HEK293T (cell line): ENCODE results near the gene CREB5.
"Not testable (repeated sequence)": the region's sequence is repeated elsewhere in the genome, so short reads cannot be mapped to it uniquely, and the experiment has no call there.

ENCODE experiments used
- CTCF ChIA-PET: fragments of 350-600 bp; formaldehyde crosslinking; extraction: SDS; loops from one replicate; lab custom pipeline; 2021; ENCODE audit warnings: antibody characterized with exemption, inconsistent platforms; lab: Yijun Ruan, JAX
- POLR2A ChIA-PET: fragments of 350-600 bp; formaldehyde crosslinking; extraction: SDS; loops from one replicate; lab custom pipeline; 2020; ENCODE audit warnings: antibody characterized with exemption, inconsistent platforms; lab: Yijun Ruan, JAX
- DNase-seq: peaks from one replicate; pipeline ENCODE4 v3.0.0; 2012; ENCODE audit warnings: mixed read lengths; ENCODE audit errors: extremely low spot score
- ARNT ChIP-seq: fragments of 450-650 bp; IDR thresholded peaks from 2 replicates; pipeline ENCODE4 v1.6.1; 2017; ENCODE audit warnings: mild to moderate bottlenecking
- BHLHE40 ChIP-seq: fragments of 450-650 bp; IDR thresholded peaks from 2 replicates; pipeline ENCODE4 v1.6.1; 2016; ENCODE audit warnings: mild to moderate bottlenecking, moderate library complexity, borderline replicate concordance
- CTBP1 ChIP-seq: fragments of 450-650 bp; IDR thresholded peaks from 2 replicates; pipeline ENCODE4 v1.6.1; 2016; ENCODE audit warnings: borderline replicate concordance
- ELF4 ChIP-seq: fragments of 450-650 bp; IDR thresholded peaks from 2 replicates; pipeline ENCODE4 v1.6.1; 2017; ENCODE audit warnings: antibody characterized with exemption
- FOXA1 ChIP-seq: fragments of 450-650 bp; IDR thresholded peaks from 2 replicates; pipeline ENCODE4 v1.6.1; 2016; ENCODE audit warnings: mild to moderate bottlenecking
- FOXK2 ChIP-seq: fragments of 450-650 bp; IDR thresholded peaks from 2 replicates; pipeline ENCODE4 v1.6.1; 2016; ENCODE audit warnings: mild to moderate bottlenecking
- FOXM1 ChIP-seq: fragments of 450-650 bp; IDR thresholded peaks from 2 replicates; pipeline ENCODE4 v1.6.1; 2017; ENCODE audit warnings: mild to moderate bottlenecking, borderline replicate concordance
- HDGF ChIP-seq: fragments of 450-650 bp; IDR thresholded peaks from 2 replicates; pipeline ENCODE4 v1.6.1; 2017; ENCODE audit warnings: antibody characterized with exemption, borderline replicate concordance
- L3MBTL2 ChIP-seq: fragments of 450-650 bp; conservative IDR thresholded peaks from 2 replicates; pipeline ENCODE4 v1.6.1; 2016; ENCODE audit warnings: mild to moderate bottlenecking
- LEF1 ChIP-seq: fragments of 450-650 bp; IDR thresholded peaks from 2 replicates; pipeline ENCODE4 v1.6.1; 2017; ENCODE audit warnings: mild to moderate bottlenecking, borderline replicate concordance
- NFRKB ChIP-seq: fragments of 450-650 bp; IDR thresholded peaks from 2 replicates; pipeline ENCODE4 v1.6.1; 2016; ENCODE audit warnings: mild to moderate bottlenecking, moderate library complexity
- SP1 ChIP-seq: fragments of 450-650 bp; IDR thresholded peaks from 2 replicates; pipeline ENCODE4 v1.6.1; 2017
- SUZ12 ChIP-seq: fragments of 450-650 bp; IDR thresholded peaks from 2 replicates; pipeline ENCODE4 v1.6.1; 2016; ENCODE audit warnings: mild to moderate bottlenecking
- TARDBP ChIP-seq: fragments of 450-650 bp; IDR thresholded peaks from 2 replicates; pipeline ENCODE4 v1.6.1; 2016
- ZNF384 ChIP-seq: fragments of 450-650 bp; IDR thresholded peaks from 2 replicates; pipeline ENCODE4 v1.6.1; 2016
- TF ChIP-seq, protein P1 (sequence below): fragments of 450-650 bp; IDR thresholded peaks from 2 replicates; pipeline ENCODE4 v1.6.1; 2016

The CREB5 gene

DNA sequence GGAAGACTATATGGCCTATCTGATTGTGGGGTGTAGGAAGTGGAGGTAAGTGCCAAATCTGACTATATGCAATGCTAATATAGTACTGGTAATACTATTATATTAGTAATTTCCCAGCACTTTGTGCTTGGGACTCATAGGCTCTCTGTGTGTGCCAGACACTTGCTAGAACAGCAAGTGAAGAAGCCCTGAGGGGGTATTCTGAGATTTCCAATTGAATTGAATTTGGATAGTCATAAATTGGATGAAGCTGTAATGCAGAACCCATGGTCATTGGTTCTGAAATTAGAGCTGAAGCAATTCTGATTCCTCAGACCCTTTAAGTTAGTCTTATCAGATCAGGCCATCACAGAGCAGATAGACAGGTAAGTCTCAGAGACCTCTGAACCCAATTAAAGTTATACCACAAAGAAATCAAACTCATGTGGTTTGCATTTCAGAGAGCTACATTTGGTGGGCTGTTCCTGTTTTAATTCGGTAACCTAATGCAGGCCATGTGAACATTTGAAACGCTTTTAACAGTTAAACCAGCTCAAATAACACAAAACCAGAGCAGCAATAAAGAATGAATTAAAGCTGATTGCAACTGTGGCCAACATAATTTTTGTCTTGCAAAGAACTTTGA, 179.5 kb downstream of the CREB5 start:
- CTCF ChIA-PET, result interaction anchor here (0.6 kb wide), 1 partner anchor 23 kb away, joined by 3 read pairs; no protein-coding TSS in a partner anchor
- no peak for TF ChIP-seq NFRKB
- TF ChIP-seq ARNT, result no peak
- no peak for TF ChIP-seq HDGF
- no peak for TF ChIP-seq TARDBP
- no peak for TF ChIP-seq LEF1
- no peak for TF ChIP-seq SP1
- TF ChIP-seq FOXM1, result no peak
- POLR2A ChIA-PET, result interaction anchor here (0.8 kb wide), 1 partner anchor 181 kb away, joined by 3 read pairs; no protein-coding TSS in a partner anchor
- DNase-seq, result no peak

DNA sequence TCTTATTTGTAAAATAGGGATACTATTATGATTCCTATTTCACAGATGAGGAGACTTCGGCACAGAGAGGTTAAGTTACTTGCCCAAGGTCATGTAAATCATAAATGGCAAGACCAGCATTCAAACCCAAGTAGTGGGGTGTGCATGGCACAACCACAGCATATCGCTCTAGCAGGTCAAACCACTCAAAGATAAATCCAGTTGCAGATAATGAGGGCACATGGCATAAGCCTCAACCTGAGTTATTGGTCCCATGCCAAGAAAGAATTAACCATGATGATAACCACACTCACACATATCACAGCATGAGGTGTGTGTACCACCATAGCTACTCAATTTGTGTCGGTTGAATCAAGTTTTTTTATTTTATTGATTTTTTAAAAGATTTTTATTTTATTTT, 180.5 kb downstream of the CREB5 start:
- CTCF ChIA-PET, result no interaction called here
- POLR2A ChIA-PET, result no interaction called here
- no peak for DNase-seq
- TF ChIP-seq L3MBTL2, result no peak
- no peak for TF ChIP-seq ZNF384
- TF ChIP-seq SUZ12, result no peak
- no peak for TF ChIP-seq FOXK2

DNA sequence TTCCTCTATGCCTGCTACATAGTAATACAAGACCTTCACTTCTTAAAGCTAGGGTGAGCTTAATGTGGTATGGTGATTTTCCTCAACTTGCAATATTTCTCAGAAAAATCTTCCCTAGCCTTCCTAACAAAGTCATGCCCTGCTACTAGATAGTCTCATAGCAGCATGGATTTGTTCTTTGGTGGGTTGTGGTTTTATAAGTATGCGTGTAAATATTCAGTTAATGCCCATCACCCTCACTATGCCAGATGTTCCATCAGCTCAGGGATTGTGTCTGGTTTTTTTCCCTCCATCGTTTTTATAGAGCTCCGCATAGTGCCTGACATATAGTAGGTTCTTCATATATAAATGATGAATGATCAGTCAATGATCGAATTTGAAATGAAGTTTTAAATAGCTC, 182.8 kb downstream of the CREB5 start:
- TF ChIP-seq SUZ12 (no peak), CTBP1 (no peak), BHLHE40 (no peak), LEF1 (no peak)
- CTCF ChIA-PET, result interaction anchor here (0.7 kb wide), 1 partner anchor 116 kb away, joined by 3 read pairs; no protein-coding TSS in a partner anchor
- no peak for DNase-seq
- POLR2A ChIA-PET, result interaction anchor here (0.7 to 1.2 kb wide), 2 partner anchors 27 to 184 kb away, joined by 3 to 4 read pairs; no protein-coding TSS in a partner anchor

DNA sequence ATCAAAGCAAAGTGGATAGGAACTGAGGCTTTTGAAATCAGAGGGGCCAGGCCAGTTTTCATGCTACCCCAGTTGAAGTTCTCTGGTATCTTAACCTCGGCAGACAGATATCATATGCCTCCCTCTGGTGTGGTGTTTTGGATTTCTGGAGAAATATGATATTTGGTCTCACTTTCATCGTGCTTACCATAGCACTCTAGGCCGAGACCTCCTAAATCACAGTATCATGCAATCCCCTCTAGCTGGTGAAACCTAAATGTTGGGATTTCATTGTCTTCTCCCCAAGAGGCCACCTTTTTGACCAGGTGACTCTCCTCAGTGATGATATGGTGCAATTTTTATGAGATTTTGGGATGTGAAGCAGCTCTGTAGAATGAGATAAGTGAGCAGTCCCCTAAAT, 183.5 kb downstream of the CREB5 start:
- CTCF ChIA-PET, result interaction anchor here (0.6 kb wide), 2 partner anchors 21 to 325 kb away, joined by 3 read pairs; no protein-coding TSS in a partner anchor
- DNase-seq, result no peak
- POLR2A ChIA-PET, result interaction anchor here (1.2 kb wide), 1 partner anchor 185 kb away, joined by 4 read pairs; no protein-coding TSS in a partner anchor

DNA sequence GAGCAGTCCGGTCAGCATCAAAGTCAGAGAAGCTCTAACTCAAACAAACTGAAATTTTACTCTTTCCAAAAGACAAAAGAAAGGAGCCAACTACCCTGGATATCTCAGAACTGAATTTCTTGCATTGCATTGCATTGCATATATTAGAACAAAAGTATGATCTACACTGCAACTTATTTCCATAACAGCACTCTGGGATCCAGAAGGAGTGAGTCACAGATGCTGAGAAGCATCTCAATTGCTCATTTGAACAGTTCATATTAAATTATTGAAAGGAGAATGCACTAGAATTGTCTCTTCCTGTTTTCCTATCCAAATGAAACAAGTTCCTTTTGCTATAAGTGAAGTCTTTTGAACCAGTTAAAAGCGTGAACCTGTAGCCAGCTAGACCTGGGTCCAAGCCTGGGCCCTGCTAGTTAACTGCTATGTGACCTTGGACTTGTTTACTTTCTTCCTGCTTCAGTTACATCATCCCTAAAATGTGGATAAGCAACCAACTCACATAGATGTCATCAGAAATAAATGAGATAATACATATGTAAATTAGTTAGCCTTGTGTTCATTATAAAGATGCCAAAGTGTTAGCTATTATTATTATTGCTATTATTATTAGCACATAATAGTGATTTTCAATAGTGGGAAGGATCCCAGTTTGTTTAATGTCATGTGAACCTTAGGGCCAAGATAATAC, 184.1 kb downstream of the CREB5 start:
- TF ChIP-seq FOXK2 (no peak), LEF1 (no peak), HDGF (no peak), FOXA1 (no peak), SP1 (no peak), L3MBTL2 (no peak), ARNT (no peak), SUZ12 (no peak), ELF4 (no peak), TARDBP (no peak), FOXM1 (no peak)
- TF ChIP-seq, protein P1, sequence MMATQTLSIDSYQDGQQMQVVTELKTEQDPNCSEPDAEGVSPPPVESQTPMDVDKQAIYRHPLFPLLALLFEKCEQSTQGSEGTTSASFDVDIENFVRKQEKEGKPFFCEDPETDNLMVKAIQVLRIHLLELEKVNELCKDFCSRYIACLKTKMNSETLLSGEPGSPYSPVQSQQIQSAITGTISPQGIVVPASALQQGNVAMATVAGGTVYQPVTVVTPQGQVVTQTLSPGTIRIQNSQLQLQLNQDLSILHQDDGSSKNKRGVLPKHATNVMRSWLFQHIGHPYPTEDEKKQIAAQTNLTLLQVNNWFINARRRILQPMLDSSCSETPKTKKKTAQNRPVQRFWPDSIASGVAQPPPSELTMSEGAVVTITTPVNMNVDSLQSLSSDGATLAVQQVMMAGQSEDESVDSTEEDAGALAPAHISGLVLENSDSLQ, result no peak
- DNase-seq, result no peak
- POLR2A ChIA-PET, result no interaction called here
- CTCF ChIA-PET, result interaction anchor here (0.6 kb wide), 1 partner anchor 325 kb away, joined by 3 read pairs; no protein-coding TSS in a partner anchor

More for the DNA sequence above, 183.5 kb downstream of the CREB5 start:
- no peak for TF ChIP-seq ARNT

DNA sequence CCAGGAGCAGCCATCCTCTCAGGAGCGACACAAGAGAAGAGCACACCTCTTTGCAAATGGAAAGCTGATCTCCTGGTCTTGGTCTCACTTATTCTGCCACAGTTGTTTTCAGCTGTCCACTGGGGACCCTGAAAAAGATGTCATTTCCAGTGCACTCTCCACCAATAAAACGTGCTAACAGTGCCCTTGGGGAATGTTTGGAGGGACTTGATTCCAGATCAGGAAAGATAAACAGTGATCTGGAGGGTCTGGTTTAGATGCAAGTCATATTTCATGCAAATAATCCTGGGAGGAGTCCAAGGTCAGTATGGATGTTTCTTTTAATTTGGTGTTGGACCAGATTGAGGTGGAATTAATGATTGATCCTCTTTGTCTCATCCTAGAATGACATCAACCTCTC, 185.0 kb downstream of the CREB5 start:
- ChIA-PET CTCF (no interaction called here), POLR2A (no interaction called here)
- DNase-seq, result no peak
- TF ChIP-seq SUZ12 (no peak), CTBP1 (no peak), ARNT (no peak), FOXK2 (no peak), L3MBTL2 (no peak)

DNA sequence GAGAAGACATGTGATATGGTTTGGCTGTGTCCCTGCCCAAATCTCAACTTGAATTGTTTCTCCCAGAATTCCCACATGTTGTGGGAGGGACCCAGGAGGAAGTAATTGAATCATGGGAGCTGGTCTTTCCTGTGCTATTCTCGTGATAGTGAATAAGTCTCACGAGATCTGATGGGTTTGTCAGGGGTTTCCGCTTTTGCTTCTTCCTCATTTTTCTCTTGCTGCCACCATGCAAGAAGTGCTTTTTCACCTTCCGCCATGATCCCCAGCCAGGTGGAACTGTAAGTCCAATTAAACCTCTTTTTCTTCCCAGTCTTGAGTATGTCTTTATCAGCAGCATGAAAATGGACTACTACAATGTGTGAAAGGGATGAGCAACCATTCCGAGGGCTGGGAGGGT, 185.7 kb downstream of the CREB5 start:
- POLR2A ChIA-PET, result not testable (repeated sequence)

DNA sequence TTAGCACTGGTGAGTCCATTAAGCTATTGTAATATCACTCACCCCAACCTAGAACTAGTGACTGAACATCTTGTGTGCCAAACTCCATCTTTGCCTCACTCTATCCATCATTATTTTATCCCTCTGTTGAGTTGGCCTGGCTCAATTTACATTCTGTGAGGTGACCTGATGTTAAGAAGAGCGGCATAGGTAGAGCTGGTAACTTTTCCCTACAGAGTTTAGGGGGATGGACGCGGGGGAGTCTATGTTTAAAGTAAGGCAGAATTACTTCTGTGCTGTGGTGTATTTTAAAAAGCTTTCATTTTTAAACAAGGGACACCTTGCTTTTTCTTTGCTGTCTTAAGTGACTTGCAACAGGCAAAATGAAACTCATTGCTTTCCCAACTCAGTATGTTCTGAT, 186.3 kb downstream of the CREB5 start:
- no peak for DNase-seq
- CTCF ChIA-PET, result interaction anchor here (1.8 kb wide), 1 partner anchor 11 kb away, joined by 3 read pairs; no protein-coding TSS in a partner anchor
- TF ChIP-seq FOXM1 (no peak), TARDBP (no peak), FOXA1 (no peak), HDGF (no peak), FOXK2 (no peak), SP1 (no peak), L3MBTL2 (no peak), ZNF384 (no peak), ELF4 (no peak), LEF1 (no peak), NFRKB (no peak), CTBP1 (no peak), SUZ12 (no peak), BHLHE40 (no peak), ARNT (no peak)
- TF ChIP-seq, protein P1, result no peak
- POLR2A ChIA-PET, result no interaction called here

More for the DNA sequence above, 185.7 kb downstream of the CREB5 start:
- not testable (repeated sequence) for DNase-seq
- CTCF ChIA-PET, result interaction anchor here (1.8 kb wide), 1 partner anchor 12 kb away, joined by 3 read pairs; no protein-coding TSS in a partner anchor
